HL-60/S4 treated with phorbol 12-myristate 13-acetate at 8.2 ng/mL for 4 days and 3 days (cell line): ENCODE data around the gene RAPGEF1.
"Not testable (repeated sequence)": the region's sequence is repeated elsewhere in the genome, so short reads cannot be mapped to it uniquely, and the experiment has no call there.

ENCODE experiments used
- in situ Hi-C: fragments of 300-500 bp; cut with MboI; formaldehyde crosslinking; loops from 2 replicates; pipeline ENCODE4 v1.15.0; 2022; ENCODE audit warnings: low sequenced_read_pairs

Gene RAPGEF1

DNA sequence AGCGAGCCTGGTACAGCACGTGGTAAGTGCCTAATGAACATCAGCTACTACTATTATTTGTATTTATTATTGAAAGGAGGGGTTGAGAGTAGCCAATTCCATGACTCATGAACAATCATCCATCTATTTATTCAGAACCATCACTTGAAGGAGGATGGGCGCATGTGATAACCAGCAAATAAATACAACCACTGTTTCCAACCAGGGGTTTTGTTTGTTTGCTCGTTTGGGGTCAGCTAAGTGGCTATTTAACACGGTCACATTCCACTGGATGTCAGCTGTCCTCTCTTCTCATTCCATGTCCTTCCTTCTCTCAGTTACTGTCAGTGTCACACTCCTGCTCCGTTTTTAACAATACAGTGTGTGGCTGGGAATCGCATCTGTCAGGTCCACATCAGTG is 8.6 kb downstream of the RAPGEF1 start:
- in situ Hi-C loops = no loop called here

DNA sequence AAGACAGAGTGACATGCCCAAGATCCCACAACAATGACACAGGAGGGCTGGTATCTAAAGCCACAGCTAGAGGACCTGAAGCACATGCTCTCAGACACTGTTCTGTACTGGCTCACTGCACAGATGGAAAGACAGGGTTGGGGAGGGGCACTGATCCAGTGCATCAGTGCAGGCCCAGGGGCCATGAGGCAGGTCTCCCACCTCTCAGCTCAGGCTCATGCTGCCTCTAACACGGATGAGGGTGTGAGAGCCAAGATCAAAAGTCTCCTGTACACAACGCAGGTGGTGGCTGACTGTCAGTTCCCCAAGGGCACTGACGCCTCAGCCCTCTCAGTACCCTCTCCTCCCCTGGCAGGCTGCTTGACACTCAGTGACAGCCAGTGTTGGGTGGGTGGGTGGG is 10.9 kb downstream of the RAPGEF1 start:
- in situ Hi-C loops = no loop called here

DNA sequence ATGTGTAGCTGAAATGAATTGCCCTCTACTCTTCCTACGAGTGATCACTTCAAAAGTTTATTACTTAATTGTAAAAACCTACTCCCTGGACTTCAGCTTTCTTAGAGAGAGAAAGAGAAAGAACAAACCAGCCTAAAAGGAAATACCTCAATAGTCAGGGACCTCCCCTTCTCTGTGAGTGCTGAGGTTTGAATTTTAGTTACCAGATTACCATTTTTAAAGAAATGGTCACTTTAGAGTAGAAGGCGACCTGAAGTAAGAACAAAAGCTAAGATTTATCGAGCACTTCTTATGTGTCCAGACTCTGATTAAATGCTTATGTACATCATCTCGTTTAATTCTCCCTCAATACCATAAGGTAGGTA is 11.3 kb downstream of the RAPGEF1 start:
- in situ Hi-C loops = no loop called here

DNA sequence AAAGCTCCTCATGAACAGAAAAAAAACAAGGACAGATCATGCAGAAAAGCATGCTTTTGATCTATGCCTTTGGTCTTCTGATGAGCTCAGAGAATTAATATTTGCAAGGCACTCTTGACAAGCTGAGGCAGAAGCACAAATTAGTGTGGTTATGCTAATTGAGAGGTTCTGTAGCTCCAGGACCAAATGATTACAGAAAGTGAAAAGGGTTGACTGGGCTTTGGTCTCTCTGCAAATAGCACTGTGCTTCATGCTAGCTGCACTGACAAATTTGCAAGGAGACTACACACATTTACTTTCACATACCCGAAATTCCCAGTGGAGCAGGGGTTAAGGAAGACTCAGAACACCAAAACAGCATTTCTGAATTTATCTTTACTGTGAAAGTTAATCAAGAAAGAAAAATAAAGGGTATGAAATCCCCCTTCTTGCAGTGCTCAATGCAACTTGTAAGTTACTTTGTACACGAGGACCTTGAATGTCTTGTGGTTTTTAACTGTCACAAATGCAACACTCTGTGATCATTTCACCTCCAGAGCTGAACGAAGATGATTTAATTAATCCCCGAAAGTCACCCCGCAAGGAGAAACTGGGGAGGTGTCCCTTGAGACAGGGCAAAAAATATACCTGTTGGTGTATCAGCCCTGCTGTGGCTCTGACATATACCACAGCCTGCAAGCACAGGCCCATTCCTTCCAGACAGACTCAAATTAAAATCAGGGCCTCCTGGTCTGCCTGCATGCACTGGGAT is 11.9 kb downstream of the RAPGEF1 start:
- in situ Hi-C loops = no loop called here

DNA sequence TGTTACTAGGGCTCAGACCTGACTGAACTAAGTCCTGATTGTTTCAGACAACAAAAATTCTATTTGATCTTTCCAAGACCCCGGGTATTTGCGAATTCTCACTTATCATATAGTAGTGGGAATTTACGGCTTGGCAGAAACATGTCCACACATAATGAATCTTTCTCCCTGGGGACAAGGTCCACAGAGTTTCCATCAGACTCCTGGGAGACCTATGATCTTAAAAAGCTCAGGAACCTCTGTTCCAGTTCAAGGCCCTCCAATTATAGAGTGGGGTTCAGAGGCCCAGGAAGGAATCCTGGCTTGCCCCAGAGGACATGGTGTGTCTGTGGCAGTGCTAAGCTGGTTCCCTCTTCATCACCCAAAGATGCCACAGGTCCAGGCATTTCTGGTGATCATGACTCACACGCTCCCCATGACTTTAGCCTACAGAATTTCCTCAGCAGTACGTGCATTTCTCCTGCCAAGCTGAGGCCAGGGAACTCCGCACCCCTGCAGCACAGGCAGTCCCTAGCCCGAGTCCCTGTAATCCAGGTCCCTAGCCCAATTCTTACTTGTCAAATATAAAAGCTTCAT is 12.6 kb downstream of the RAPGEF1 start:
- in situ Hi-C loops = no loop called here

DNA sequence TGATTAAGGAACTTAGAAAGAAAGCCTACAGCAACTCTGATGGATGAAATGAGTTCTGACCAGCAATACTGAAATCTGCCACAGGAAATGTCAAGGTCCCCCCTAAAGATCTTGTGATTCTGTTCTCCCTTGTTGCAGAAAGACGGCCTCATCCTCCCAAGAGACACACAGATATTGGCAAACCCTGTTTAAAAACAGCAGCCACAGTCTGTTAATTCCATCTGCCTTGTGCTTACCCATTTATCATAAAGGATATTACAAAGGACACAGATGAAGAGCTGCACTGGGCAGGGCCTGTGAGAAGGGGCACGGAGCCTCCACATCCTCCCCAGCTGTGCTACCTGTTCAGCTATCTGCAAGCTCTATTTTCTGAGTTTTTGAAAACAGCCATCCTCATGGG is 15.2 kb downstream of the RAPGEF1 start:
- in situ Hi-C loops = no loop called here

DNA sequence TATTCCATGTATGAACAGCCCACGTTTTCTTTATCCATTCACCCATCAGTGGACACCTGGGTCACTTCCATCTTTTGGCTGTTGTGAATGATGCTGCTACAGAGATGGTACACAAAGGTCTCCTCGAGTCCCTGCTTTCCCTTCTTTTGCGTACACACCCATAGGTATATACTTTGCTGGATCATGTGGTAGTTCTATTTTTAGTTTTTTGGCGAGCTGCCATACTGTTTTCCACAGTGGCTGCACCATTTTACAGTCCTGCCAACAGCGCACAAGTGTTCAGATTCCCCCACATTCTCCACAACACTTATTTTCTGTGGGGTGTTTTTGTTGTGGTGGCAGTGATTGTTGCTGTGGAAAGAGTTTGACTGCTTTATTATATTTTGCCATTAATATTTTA is 16.2 kb downstream of the RAPGEF1 start:
- in situ Hi-C loops = no loop called here

DNA sequence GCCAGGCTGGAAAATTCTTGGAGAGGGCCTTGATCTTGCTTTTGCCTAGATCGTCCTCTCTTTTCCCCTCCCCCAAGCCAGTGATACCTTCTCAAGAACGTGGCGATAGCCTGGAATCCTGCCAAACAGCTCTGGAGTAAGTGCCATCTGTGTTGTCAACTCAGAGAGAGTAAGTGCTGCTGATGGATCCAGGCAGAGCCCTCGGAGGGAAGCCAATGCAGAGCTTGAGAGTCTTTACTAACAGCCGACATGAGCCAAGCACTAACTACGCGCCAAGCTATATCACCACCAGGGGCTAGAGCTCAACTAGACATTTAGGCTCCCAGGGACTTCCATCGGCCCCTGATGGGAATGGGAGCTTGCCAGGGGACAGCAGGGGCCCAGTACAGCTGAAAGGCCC is 17.6 kb downstream of the RAPGEF1 start:
- in situ Hi-C loops = no loop called here

DNA sequence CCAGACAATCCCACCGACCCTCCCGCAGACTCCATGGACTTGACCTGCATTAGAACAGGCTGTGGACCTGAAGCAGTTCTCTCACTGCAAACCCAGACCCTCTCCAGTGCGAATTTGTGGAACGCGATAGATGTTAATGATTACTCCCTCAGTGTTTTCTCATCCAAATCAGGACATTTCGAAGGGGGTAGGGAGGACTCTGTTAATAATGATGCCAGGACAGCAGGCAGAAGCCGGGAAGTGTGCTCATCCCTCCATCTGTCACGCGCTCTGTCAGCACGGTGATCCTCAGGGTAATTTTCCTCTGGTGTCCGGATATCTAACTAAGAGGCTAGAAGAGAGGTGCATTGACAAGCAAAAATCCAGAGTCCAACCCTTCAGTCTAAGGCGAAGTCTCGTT is 18.8 kb downstream of the RAPGEF1 start:
- in situ Hi-C loops = no loop called here

DNA sequence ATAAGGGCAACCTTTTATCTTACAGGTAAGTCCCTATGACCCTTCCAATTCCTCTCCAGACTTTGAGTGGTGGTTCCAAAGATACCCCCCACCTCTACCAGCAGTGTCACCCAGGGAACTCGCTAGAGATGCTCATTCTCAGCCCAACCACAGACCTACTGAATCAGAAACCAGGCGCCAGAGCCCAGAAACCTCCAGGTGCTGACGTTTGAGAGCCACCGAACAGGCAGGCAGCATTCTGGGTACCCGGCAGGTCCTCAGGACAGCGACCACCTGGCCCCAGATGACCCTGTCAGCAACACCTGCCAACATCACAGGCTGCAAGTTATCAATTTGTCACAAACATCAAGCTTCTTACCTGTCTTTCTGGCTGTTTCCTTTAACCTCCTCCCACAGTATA is 19.5 kb downstream of the RAPGEF1 start:
- in situ Hi-C loops = no loop called here

DNA sequence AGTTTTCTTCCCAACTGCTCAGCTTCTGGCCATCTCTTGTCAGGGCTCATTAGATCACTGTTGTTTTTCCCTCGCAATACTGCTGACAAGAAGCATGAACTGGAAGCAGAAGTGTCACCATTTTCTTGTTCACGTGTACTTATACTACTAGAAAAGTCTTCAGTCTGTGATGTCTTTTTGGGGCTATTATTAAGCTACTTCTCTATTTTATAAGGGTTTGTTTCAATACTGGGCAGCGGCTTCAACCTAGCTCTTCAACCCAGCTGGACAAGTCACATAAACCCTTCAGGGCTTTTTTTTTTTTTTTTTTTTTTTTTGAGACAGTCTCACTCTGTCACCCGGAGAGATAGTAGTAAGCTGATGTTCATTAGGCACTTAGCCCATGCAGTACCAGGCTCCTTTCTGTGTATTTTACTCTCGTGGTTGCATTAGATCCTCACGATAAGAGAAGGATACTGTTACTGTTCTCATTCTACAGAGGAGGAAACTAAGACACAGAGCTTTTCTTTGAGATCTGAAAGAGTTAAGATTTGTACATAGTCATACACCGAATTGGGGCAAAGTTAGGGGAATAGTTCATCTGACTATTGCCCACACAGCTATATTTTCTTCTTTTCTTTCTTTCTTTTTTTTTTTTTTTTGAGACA is 20.5 kb downstream of the RAPGEF1 start:
- in situ Hi-C loops = no loop called here

DNA sequence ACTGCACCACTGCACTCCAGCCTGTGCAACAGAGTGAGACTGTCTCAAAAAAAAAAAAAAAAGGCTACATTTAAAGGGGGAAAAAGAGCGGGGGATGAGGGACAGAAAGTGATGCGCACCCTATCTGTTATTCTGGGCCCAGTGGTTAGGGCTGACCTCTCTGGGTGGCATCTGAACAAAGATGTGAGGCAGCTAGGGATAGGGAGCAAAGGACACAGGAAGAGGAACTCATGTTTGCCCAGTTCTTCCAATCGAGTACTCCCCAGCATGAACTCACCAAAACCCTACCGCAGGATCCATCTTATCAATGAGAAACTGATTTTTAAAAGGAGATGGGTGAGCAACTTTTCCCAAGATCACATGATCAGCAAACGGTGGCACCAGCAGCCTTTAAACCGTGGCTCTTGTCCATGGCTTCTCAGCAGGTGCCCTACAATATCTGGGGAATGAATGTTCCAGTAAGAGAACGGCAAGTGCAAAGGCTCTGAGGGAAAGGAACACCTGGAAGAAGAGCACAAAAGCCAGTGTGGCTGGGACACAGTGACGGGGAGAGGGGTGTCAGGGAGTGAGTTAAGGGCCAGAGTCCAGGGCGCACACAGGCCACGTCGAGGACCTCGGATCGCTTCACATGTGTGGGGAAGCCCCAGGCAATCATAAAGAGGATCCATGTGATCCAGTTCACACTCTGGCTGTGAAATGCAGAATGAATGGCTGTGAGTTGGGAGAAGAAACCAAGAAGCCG is 22.0 kb downstream of the RAPGEF1 start:
- in situ Hi-C loops = no loop called here

DNA sequence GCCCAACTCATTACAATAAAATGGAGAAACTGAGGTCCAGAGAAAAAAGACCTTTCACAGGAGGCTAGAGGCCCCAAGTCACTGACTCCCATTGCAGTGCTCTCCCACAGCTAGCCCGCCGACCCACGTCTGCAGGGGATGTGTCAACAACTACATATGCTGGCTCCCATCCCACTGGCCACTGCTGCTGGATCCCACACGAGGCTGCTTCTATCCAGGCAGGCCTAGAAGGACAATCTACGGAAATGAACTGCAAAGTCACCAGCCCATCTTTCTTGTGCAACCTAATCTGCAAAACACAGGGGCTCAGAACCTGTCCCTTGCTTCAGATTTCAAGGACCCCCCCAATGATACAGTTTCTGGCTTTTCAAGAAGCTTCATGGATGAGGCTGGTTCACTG is 24.0 kb downstream of the RAPGEF1 start:
- in situ Hi-C loops = no loop called here

DNA sequence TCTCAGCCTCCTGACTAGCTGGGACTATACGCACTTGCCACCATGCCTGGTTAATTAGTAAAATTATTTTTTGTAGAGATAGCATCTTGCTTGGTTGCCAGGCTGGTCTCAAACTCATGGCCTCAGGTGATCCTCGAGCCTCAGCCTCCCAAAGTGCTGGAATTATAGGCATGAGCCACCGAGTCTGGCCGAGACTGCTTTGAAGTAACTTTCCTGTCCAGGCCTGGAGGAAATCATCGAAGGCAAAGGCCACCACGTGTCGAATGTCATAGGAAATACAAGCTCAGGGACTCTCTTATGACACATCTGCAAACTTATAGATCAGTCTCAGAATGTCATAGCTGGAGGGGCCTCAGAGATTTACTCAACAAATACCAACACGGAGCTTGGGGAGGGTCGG is 25.1 kb downstream of the RAPGEF1 start:
- in situ Hi-C loops = no loop called here

DNA sequence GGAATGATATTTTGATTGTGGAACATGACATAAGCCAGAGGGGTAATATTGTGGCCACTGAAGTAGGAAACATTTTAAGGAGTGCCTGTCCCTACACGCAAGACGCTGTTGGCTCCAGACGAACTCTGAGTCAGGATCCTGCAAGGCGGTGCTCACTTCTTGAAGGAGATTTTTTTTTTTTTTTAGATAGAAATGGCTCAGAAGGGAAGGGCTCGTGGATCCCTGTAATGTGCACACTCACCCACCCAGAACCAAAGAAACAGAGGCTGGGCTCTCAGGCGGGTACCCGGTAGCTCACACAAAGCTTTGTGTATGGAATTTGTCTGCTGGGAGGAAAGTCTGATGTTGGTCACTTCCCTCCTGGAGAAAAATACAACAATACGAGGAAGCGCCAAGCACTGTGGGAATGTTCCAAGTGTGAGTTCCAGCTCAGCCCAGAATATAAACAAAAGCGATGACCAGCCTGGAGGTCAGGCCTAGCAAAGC is 25.7 kb downstream of the RAPGEF1 start:
- in situ Hi-C loops = no loop called here

DNA sequence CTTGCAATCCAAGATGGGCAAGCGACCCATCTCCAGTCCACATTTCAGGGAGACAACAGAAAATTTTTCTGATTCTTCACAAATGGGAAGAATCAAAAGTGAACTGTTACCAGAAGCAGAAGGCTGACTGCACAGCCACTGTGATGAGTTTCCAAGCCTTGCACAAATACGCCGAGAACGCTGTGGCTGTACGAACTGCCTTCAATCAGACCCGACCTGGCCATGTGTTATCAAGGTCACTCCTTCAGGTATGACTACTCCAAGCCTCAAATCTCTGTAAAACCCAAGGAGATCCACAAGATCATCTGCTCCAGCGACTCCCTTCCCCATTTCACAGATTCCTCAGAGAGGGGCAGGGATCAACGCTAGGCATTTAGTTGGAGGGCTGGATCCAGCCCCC is 26.9 kb downstream of the RAPGEF1 start:
- in situ Hi-C loops = no loop called here

DNA sequence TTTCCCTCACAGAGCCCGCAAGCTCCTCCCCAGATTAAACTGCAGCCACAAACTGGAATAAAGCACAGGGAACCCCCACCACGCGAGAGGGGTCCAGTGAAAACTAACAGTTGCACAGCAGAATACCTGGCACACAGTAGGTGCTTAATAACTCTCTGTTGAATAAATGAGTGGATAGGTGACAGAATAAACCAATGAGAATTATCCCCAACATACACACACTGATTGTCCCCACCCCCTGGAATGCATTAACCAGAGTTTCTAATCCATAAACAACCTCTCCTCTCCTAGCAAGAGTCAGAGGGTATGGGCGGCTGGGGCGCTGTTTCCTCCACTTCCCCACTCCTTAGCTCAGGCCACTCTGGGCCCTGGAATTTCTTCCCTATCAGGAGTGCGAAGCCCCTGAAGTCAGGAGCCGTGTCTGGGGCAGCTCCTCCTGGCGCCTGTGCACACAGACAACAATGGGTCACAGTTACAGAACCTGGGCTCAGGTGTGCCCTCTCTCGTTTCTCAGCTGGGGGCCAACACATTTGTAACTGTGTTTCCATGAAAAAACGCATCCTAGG is 27.6 kb downstream of the RAPGEF1 start:
- in situ Hi-C loops = no loop called here

DNA sequence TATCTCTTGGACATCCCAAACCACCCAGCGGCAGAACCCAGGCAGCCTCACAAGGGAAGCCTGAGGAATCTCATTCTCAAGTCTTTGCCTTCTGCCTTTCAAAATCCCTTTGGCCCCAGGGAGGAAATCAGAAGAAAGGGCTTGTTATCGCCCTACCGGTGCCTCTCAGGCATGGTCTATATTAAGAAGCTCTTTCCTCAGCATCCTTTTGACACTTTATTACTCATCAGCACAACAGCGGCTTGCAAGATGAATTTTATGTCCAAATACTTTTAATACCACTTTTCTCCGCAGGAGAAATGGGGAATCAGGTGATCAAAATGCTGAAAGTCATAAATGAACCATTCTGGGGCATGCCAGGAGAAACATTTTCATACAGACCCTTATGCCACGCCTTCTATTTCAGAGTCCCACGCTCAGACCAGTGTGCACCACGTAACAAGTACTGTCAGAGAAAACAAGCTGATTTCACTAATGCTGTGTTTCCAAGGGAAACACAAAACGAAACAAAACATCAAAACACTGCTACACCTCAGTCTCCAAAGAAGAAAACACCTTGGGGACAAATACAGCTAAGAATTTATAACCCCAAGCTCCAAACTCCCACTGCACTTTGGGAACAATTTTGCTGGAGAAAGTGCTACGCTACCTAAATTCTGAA is 30.0 kb downstream of the RAPGEF1 start:
- in situ Hi-C loops = no loop called here

DNA sequence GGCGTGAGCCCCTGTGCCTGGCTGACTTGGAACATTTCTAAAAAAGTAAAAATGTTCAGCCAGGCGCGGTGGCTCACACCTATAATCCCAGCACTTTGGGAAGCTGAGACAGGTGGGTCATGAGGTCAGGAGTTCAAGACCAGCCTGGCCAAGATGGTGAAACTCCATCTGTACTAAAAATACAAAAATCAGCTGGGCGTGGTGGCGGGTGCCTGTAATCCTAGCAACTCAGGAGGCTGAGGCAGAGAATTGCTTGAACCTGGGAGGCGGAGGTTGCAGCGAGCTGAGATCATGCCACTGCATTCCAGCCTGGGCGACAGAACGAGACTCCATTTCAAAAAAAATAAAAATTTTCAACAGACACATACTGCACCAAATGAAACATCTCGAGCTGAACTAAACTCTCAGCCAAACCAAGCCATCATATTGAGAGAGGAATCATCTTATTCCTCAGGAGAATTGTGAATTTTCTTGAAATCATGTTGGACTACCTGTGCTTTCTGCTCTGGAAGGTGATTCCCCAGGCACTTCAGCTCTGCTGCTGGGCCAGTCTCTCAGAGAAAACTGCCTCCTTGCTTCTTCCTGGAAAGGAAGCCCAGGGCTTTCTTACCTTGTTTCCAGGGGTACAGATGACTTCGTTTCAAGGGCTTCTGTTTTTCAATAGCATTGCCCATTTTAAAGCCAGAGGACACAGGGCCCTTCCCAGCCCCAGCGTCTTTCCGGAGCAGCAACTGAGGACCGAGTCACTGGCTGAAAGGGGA is 30.7 kb downstream of the RAPGEF1 start:
- in situ Hi-C loops = not testable (repeated sequence)
